K562 (cell line): ENCODE results near the gene HSPA2. TPM values are rescaled to one million over a fixed set of nuclear protein-coding genes. Genes with fewer than 3 reads are reported as not detected.

Experiments used
- EP400 ChIP-seq: fragments of 450-650 bp; IDR thresholded peaks from 2 replicates; pipeline ENCODE4 v1.6.1; 2017; ENCODE audit warnings: antibody characterized with exemption, mild to moderate bottlenecking, moderate library complexity
- NCOA2 ChIP-seq, 2 experiments: fragments of 450-650 bp; IDR thresholded peaks; 2 replicates each; pipeline ENCODE4 v1.6.1; 2018; ENCODE audit warnings: mild to moderate bottlenecking in 2 of 2, moderate library complexity in 1 of 2; ENCODE audit not compliant: partially characterized antibody in 2 of 2
- NR2C2 ChIP-seq, 2 experiments: fragments of 200-800 bp in 1 of 2; sonication (Bioruptor generic) in 1 of 2; sonication (generic) in 1 of 2; formaldehyde crosslinking in 1 of 2; IDR thresholded peaks; 2 replicates each; pipeline versions ENCODE4 v1.6.1 to v1.8.0; 2016 to 2022; ENCODE audit warnings: mild to moderate bottlenecking in 1 of 2, missing compliant biosample characterization in 1 of 2, missing genetic modification characterization in 1 of 2, missing genetic modification reagents in 1 of 2
- PRPF4 ChIP-seq: fragments of 200-400 bp; formaldehyde crosslinking; IDR thresholded peaks from one replicate; pipeline ENCODE4 v1.6.1; 2017; ENCODE audit warnings: low read length, low read depth, mild to moderate bottlenecking; ENCODE audit not compliant: insufficient read depth, poor library complexity, severe bottlenecking
- SMAD1 ChIP-seq: fragments of 150-350 bp; IDR thresholded peaks from 2 replicates; pipeline ENCODE4 v1.6.1; 2014; ENCODE audit warnings: low read length, low read depth; ENCODE audit not compliant: partially characterized antibody
- polyA plus RNA-seq, 8 experiments: library from polyadenylated mRNA; depleted of rRNA in 4 of 8; stranded (reverse) in 5 of 8; unstranded in 3 of 8; fragments of >200 nt; fragmentation: Nextera tagmentation in 2 of 8; fragmentation: Illumina TruSeq in 1 of 8; extraction: Ambion mirVana in 2 of 8; extraction: Trizol in 1 of 8; gene quantifications; 2 replicates each; pipeline versions ENCODE4 v1.2.1 to v1.2.3, GENCODE V29; 2011 to 2014; ENCODE audit warnings: inconsistent platforms in 1 of 8, missing spikeins in 1 of 8
- total RNA-seq, 7 experiments: library from RNA; depleted of rRNA in 6 of 7; stranded (reverse); fragments of >200 nt in 6 of 7; fragmentation: Illumina TruSeq in 2 of 7; extraction: Trizol in 2 of 7; gene quantifications; 2 replicates each; pipeline versions ENCODE4 v1.2.1 to v1.2.3, GENCODE V29; 2011 to 2021; ENCODE audit warnings: low replicate concordance in 1 of 7
- TF ChIP-seq, protein P1 (sequence below): fragments of 250-450 bp; sonication (Bioruptor Pico); IDR thresholded peaks from 2 replicates; pipeline ENCODE4 v1.5.0; 2021; ENCODE audit warnings: mild to moderate bottlenecking, borderline replicate concordance
- TF ChIP-seq, protein P2 (sequence below): fragments of 450-650 bp; IDR thresholded peaks from 2 replicates; pipeline ENCODE4 v1.6.1; 2016; ENCODE audit warnings: mild to moderate bottlenecking, moderate library complexity

Gene HSPA2
- total and polyA plus RNA-seq, 9 of the 15 experiments (the other 6 are each of a cell fraction or from before 2014, with no cell fraction given), result not detected

DNA sequence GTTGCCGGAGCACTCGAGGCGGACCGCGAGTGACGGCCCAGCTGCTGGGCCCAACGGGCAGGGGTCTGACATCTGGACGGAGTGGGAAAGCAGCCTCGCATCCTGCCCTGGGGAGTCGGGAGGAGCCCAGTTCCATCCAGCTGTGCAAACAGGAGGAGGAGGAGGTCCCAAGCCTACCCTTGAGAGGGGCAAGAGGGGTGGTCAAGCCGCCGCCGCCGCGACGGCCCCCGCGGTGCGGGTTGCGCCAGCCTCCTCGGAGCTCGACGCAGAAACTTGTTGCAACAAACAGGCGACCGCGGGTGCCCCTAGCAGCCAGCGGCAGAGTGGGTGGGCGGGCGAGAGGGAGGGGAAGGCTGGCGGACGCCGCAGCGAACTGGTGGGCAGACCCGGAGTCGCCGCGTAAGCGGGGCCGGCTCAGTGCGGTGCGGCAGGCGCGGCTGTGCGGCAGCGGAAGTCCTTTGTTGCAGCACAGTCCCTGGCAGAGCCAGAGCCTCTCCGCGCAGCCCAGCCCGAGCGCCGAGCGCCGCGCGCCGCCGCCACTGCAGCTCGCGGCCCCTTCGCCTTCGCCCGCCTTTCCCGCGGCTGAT, 36.1 kb upstream of the HSPA2 start, which contains the start of gene ZBTB1 (continued):
- TF ChIP-seq, protein P1, sequence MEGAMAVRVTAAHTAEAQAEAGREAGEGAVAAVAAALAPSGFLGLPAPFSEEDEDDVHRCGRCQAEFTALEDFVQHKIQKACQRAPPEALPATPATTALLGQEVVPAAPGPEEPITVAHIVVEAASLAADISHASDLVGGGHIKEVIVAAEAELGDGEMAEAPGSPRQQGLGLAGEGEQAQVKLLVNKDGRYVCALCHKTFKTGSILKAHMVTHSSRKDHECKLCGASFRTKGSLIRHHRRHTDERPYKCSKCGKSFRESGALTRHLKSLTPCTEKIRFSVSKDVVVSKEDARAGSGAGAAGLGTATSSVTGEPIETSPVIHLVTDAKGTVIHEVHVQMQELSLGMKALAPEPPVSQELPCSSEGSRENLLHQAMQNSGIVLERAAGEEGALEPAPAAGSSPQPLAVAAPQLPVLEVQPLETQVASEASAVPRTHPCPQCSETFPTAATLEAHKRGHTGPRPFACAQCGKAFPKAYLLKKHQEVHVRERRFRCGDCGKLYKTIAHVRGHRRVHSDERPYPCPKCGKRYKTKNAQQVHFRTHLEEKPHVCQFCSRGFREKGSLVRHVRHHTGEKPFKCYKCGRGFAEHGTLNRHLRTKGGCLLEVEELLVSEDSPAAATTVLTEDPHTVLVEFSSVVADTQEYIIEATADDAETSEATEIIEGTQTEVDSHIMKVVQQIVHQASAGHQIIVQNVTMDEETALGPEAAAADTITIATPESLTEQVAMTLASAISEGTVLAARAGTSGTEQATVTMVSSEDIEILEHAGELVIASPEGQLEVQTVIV (CRISPR knock-in tag), result no peak
- TF ChIP-seq, protein P2, sequence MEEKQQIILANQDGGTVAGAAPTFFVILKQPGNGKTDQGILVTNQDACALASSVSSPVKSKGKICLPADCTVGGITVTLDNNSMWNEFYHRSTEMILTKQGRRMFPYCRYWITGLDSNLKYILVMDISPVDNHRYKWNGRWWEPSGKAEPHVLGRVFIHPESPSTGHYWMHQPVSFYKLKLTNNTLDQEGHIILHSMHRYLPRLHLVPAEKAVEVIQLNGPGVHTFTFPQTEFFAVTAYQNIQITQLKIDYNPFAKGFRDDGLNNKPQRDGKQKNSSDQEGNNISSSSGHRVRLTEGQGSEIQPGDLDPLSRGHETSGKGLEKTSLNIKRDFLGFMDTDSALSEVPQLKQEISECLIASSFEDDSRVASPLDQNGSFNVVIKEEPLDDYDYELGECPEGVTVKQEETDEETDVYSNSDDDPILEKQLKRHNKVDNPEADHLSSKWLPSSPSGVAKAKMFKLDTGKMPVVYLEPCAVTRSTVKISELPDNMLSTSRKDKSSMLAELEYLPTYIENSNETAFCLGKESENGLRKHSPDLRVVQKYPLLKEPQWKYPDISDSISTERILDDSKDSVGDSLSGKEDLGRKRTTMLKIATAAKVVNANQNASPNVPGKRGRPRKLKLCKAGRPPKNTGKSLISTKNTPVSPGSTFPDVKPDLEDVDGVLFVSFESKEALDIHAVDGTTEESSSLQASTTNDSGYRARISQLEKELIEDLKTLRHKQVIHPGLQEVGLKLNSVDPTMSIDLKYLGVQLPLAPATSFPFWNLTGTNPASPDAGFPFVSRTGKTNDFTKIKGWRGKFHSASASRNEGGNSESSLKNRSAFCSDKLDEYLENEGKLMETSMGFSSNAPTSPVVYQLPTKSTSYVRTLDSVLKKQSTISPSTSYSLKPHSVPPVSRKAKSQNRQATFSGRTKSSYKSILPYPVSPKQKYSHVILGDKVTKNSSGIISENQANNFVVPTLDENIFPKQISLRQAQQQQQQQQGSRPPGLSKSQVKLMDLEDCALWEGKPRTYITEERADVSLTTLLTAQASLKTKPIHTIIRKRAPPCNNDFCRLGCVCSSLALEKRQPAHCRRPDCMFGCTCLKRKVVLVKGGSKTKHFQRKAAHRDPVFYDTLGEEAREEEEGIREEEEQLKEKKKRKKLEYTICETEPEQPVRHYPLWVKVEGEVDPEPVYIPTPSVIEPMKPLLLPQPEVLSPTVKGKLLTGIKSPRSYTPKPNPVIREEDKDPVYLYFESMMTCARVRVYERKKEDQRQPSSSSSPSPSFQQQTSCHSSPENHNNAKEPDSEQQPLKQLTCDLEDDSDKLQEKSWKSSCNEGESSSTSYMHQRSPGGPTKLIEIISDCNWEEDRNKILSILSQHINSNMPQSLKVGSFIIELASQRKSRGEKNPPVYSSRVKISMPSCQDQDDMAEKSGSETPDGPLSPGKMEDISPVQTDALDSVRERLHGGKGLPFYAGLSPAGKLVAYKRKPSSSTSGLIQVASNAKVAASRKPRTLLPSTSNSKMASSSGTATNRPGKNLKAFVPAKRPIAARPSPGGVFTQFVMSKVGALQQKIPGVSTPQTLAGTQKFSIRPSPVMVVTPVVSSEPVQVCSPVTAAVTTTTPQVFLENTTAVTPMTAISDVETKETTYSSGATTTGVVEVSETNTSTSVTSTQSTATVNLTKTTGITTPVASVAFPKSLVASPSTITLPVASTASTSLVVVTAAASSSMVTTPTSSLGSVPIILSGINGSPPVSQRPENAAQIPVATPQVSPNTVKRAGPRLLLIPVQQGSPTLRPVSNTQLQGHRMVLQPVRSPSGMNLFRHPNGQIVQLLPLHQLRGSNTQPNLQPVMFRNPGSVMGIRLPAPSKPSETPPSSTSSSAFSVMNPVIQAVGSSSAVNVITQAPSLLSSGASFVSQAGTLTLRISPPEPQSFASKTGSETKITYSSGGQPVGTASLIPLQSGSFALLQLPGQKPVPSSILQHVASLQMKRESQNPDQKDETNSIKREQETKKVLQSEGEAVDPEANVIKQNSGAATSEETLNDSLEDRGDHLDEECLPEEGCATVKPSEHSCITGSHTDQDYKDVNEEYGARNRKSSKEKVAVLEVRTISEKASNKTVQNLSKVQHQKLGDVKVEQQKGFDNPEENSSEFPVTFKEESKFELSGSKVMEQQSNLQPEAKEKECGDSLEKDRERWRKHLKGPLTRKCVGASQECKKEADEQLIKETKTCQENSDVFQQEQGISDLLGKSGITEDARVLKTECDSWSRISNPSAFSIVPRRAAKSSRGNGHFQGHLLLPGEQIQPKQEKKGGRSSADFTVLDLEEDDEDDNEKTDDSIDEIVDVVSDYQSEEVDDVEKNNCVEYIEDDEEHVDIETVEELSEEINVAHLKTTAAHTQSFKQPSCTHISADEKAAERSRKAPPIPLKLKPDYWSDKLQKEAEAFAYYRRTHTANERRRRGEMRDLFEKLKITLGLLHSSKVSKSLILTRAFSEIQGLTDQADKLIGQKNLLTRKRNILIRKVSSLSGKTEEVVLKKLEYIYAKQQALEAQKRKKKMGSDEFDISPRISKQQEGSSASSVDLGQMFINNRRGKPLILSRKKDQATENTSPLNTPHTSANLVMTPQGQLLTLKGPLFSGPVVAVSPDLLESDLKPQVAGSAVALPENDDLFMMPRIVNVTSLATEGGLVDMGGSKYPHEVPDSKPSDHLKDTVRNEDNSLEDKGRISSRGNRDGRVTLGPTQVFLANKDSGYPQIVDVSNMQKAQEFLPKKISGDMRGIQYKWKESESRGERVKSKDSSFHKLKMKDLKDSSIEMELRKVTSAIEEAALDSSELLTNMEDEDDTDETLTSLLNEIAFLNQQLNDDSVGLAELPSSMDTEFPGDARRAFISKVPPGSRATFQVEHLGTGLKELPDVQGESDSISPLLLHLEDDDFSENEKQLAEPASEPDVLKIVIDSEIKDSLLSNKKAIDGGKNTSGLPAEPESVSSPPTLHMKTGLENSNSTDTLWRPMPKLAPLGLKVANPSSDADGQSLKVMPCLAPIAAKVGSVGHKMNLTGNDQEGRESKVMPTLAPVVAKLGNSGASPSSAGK, result 0 out of 2 replicates have a peak, but pooled peaks have one; percentile 1
- TF ChIP-seq EP400 (0 out of 2 replicates have a peak, but pooled peaks have one; percentile 33), PRPF4 (peak; percentile 28), SMAD1 (no peak), NR2C2 (CRISPR knock-in tag; IDR thresholded peaks at IDR 0.05) (peak; percentile 35; the same call in 1 of the 2 replicates), NR2C2 (tag; IDR thresholded peaks at IDR 0.05) (no peak), NCOA2 (IDR thresholded peaks at IDR 0.05; ENCODE audit: partially characterized antibody in 2 of 2) (no peak)
